ENCODE data around the gene TOMM7. TPM values are rescaled to one million over a fixed set of nuclear protein-coding genes. Genes with fewer than 3 reads are reported as not detected.
A peak's percentile ranks its signal among the peaks of the same experiment; 100 is the strongest.

TOMM7 gene
- total and polyA plus RNA-seq, 9 of the 15 experiments (the other 6 are each of a cell fraction or from before 2014, with no cell fraction given) = 283 to 1,717 (median 638) TPM

DNA sequence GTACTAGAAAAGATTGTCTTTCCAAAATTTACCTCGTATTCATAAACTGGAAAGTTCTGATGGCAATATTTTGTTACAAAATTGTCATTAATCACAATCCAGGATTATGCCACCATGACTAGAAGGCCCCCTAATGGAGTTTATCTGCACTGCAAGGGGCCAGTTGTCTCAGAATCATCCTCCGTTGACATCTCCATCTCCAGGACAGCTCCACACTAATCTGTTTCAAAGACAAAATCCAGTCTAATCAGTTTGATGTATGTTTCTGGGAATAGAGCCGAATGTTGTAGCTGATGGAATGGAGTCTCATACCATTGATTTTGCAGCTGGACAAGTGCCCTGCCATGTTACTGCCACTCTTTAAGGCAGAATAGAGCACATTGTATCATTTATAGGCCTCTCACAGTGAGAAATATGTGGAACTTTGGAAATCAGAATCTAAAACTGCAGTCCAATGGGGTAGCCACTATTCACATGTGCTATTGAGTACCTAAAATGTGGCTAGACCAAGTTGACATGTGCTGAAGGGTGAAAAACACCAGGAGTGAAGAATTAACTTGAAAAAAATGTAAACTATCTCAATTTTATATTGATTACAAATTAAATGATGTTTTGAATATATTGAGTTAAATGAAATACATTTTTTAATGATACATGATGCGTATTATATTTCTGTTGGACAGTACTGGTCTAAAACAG, 38.3 kb upstream of the TOMM7 start (continued):
- TF ChIP-seq, protein P1, sequence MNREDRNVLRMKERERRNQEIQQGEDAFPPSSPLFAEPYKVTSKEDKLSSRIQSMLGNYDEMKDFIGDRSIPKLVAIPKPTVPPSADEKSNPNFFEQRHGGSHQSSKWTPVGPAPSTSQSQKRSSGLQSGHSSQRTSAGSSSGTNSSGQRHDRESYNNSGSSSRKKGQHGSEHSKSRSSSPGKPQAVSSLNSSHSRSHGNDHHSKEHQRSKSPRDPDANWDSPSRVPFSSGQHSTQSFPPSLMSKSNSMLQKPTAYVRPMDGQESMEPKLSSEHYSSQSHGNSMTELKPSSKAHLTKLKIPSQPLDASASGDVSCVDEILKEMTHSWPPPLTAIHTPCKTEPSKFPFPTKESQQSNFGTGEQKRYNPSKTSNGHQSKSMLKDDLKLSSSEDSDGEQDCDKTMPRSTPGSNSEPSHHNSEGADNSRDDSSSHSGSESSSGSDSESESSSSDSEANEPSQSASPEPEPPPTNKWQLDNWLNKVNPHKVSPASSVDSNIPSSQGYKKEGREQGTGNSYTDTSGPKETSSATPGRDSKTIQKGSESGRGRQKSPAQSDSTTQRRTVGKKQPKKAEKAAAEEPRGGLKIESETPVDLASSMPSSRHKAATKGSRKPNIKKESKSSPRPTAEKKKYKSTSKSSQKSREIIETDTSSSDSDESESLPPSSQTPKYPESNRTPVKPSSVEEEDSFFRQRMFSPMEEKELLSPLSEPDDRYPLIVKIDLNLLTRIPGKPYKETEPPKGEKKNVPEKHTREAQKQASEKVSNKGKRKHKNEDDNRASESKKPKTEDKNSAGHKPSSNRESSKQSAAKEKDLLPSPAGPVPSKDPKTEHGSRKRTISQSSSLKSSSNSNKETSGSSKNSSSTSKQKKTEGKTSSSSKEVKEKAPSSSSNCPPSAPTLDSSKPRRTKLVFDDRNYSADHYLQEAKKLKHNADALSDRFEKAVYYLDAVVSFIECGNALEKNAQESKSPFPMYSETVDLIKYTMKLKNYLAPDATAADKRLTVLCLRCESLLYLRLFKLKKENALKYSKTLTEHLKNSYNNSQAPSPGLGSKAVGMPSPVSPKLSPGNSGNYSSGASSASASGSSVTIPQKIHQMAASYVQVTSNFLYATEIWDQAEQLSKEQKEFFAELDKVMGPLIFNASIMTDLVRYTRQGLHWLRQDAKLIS (CRISPR knock-in tag; IDR thresholded peaks at IDR 0.05) = 0 out of 2 replicates have a peak, but pooled peaks have one; percentile 36
- peak; percentile 77 for TF ChIP-seq MEIS2 (IDR thresholded peaks at IDR 0.05; ENCODE audit: partially characterized antibody)
- no peak for TF ChIP-seq DNMT1 (IDR thresholded peaks at IDR 0.05)
- TF ChIP-seq TEAD4 (IDR thresholded peaks at IDR 0.05; ENCODE audit: low read length) = 0 out of 2 replicates have a peak, but pooled peaks have one; percentile 5
- no peak for TF ChIP-seq TEAD4 (CRISPR knock-in tag; IDR thresholded peaks at IDR 0.05; ENCODE audit: borderline replicate concordance)
- TF ChIP-seq, protein P2, sequence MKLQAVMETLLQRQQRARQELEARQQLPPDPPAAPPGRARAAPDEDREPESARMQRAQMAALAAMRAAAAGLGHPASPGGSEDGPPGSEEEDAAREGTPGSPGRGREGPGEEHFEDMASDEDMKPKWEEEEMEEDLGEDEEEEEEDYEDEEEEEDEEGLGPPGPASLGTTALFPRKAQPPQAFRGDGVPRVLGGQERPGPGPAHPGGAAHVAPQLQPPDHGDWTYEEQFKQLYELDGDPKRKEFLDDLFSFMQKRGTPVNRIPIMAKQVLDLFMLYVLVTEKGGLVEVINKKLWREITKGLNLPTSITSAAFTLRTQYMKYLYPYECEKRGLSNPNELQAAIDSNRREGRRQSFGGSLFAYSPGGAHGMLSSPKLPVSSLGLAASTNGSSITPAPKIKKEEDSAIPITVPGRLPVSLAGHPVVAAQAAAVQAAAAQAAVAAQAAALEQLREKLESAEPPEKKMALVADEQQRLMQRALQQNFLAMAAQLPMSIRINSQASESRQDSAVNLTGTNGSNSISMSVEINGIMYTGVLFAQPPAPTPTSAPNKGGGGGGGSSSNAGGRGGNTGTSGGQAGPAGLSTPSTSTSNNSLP (IDR thresholded peaks at IDR 0.05; ENCODE audit: borderline replicate concordance, low read depth, low read length) = peak; percentile 71; the same call in 1 of the 2 replicates
- TF ChIP-seq DPF2 (IDR thresholded peaks at IDR 0.05) = no peak
- TF ChIP-seq PURB (CRISPR knock-in tag; IDR thresholded peaks at IDR 0.05; ENCODE audit: low read depth) = no peak
- no peak for TF ChIP-seq ZNF212 (CRISPR knock-in tag; IDR thresholded peaks at IDR 0.05)

Measured in K562 (cell line).